ENCODE measurements around the gene SOX18. TPM values are rescaled to one million over a fixed set of nuclear protein-coding genes. Genes with fewer than 3 reads are reported as not detected.
A peak's percentile ranks its signal among the peaks of the same experiment; 100 is the strongest.

SOX18 gene
- total and polyA plus RNA-seq, 2 of the 8 experiments (the other 6 are each of a cell fraction or from before 2014, with no cell fraction given) = 0.09 TPM; not detected in 1

- CTCF ChIA-PET (ENCODE audit: partially characterized antibody) = interaction anchor here (0.6 to 1.6 kb wide), 6 partner anchors 9 to 137 kb away, joined by 3 to 5 read pairs (median 4); no protein-coding TSS in a partner anchor
- H2BK12ac ChIP-seq (ENCODE audit: low read depth, low read length) = 0 out of 2 replicates have a peak overlapping the region, but pooled peaks have one; percentile 3
- H3K79me1 ChIP-seq (ENCODE audit: low read depth, low read length) = 0 out of 2 replicates have a peak, but pooled peaks cover 3% of the 10 kb centered on the region
- no peak overlapping the region for H2AFZ ChIP-seq (ENCODE audit: low read length)
- no peak overlapping the region for H2AK5ac ChIP-seq (ENCODE audit: low read depth, low read length)
- no peak overlapping the region for H4K91ac ChIP-seq (replicated peaks; ENCODE audit: insufficient read length, low read length)
- no peak overlapping the region for H3K18ac ChIP-seq (ENCODE audit: extremely low read depth, low read length)
- no peak overlapping the region for H3K14ac ChIP-seq (ENCODE audit: insufficient read length)
- FAIRE-seq = no peak
- 95% methylated on average over 36 of the region's 37 CpGs; no CpG with 5 or more reads in 1 of the 2 experiments for WGBS, 2 experiments (ENCODE audit: extremely low coverage in 1 of 2, insufficient coverage in 1 of 2, insufficient read length in 1 of 2, insufficient replicate concordance in 2 of 2, low coverage in 1 of 2, low lambda C conversion rate in 2 of 2, missing lambda C conversion rate in 1 of 2)
- no peak for DNase-seq (ENCODE audit: low read depth in 1 of 2, low spot score in 2 of 2)
- peaks cover 0 to 8% of the 10 kb centered on the region in 2 experiments for H4K20me1 ChIP-seq (replicated peaks in 1 of 2; ENCODE audit: control insufficient read depth in 1 of 2, insufficient read depth in 2 of 2, low read length in 2 of 2)
- no peak overlapping the region for H4K5ac ChIP-seq (ENCODE audit: insufficient read length, low read depth, low read length)
- no peak overlapping the region for H2BK5ac ChIP-seq (ENCODE audit: low read depth, low read length)
- no peaks in the 10 kb centered on the region for H3K9me3 ChIP-seq (ENCODE audit: insufficient read depth in 2 of 2, low read depth in 1 of 2, low read length in 1 of 2)
- H3K56ac ChIP-seq (replicated peaks; ENCODE audit: insufficient read length, low read depth, low read length) = no peak overlapping the region
- H3K4me3 ChIP-seq (ENCODE audit: extremely low read depth in 1 of 4, insufficient read depth in 2 of 4, low read depth in 3 of 4, low read length in 4 of 4) = no peak overlapping the region
- H3K4ac ChIP-seq (replicated peaks; ENCODE audit: insufficient read length, low read depth, low read length) = no peak overlapping the region
- H3K27me3 ChIP-seq (replicated peaks in 1 of 4; ENCODE audit: control insufficient read depth in 3 of 4, extremely low read depth in 1 of 4, insufficient read depth in 3 of 4, low read length in 3 of 4) = no peaks in the 10 kb centered on the region
- peaks cover 0 to 16% (median 4%) of the 10 kb centered on the region in 4 experiments; a peak in 4 of 7 replicates for H3K4me1 ChIP-seq (replicated peaks in 1 of 4; ENCODE audit: control insufficient read depth in 3 of 4, insufficient read depth in 4 of 4, low read length in 3 of 4)
- no peaks in the 10 kb centered on the region for H3K23me2 ChIP-seq (ENCODE audit: low read depth, low read length)
- no peak overlapping the region for H2BK15ac ChIP-seq (ENCODE audit: low read length)
- peaks cover 0 to 8% (median 3%) of the 10 kb centered on the region in 4 experiments; a peak in 3 of 8 replicates for H3K36me3 ChIP-seq (ENCODE audit: control insufficient read depth in 2 of 4, insufficient read depth in 4 of 4, low read length in 3 of 4)
- H3K23ac ChIP-seq (ENCODE audit: insufficient read length) = no peak overlapping the region
- no peak overlapping the region for H2BK20ac ChIP-seq (ENCODE audit: low read length)
- TF ChIP-seq CBX8 (IDR thresholded peaks at IDR 0.05; ENCODE audit: borderline replicate concordance, low read depth, low read length) = no peak
- TF ChIP-seq TCF12 (IDR thresholded peaks at IDR 0.05; ENCODE audit: low read depth, low read length) = no peak
- no peak for TF ChIP-seq SP4 (IDR thresholded peaks at IDR 0.05; ENCODE audit: low read length)
- TF ChIP-seq PHF8 (conservative IDR thresholded peaks at IDR 0.05; ENCODE audit: low read depth, low read length) = no peak
- TF ChIP-seq ATF2 (IDR thresholded peaks at IDR 0.05; ENCODE audit: low read length) = no peak
- no peak for TF ChIP-seq NRF1 (IDR thresholded peaks at IDR 0.05; ENCODE audit: low read depth, low read length)
- no peak for TF ChIP-seq SP1 (IDR thresholded peaks at IDR 0.05; ENCODE audit: low read depth, low read length)
- no peaks in the 10 kb centered on the region for H3K79me2 ChIP-seq (ENCODE audit: control insufficient read depth in 1 of 2, insufficient read depth in 2 of 2, low read length in 2 of 2)
- no peak overlapping the region for H2BK120ac ChIP-seq (replicated peaks; ENCODE audit: low read depth, low read length)
- H3K9ac ChIP-seq (replicated peaks in 1 of 4; ENCODE audit: extremely low read depth in 1 of 4, low read depth in 3 of 4, low read length in 3 of 4) = no peak overlapping the region
- no peak overlapping the region for H3K27ac ChIP-seq (ENCODE audit: low read depth, low read length)
- H4K8ac ChIP-seq (ENCODE audit: extremely low read depth, insufficient read depth, low read length) = no peak overlapping the region; the same call in 1 of the 2 replicates
- POLR2A ChIA-PET (ENCODE audit: partially characterized antibody) = interaction anchor here (1.0 to 1.6 kb wide), 4 partner anchors 8 to 37 kb away, joined by 3 to 5 read pairs (median 4); no protein-coding TSS in a partner anchor
- no peak overlapping the region for H3K4me2 ChIP-seq (ENCODE audit: insufficient read depth in 1 of 2, low read depth in 2 of 2, low read length in 2 of 2)
Observed at GRCh38 chr20:64073476-64074183, 24.2 kb upstream of the SOX18 start.

Measured in H1 (cell line).